ENCODE measurements around the gene PPP1CA.

GRCh38 chr11:67416416-67417335 lies 15.0 kb upstream of the PPP1CA start:
- TF ChIP-seq CTCF (IDR thresholded peaks at IDR 0.05; ENCODE audit: low read depth, low read length, missing input control) (no peak), EGR1 (IDR thresholded peaks at IDR 0.05; ENCODE audit: low read depth in 2 of 2) (no peak), REST (IDR thresholded peaks at IDR 0.05) (no peak), GABPA (IDR thresholded peaks at IDR 0.05 in 1 of 2, conservative IDR thresholded peaks at IDR 0.05 in 1 of 2) (no peak), RAD21 (IDR thresholded peaks at IDR 0.05) (no peak)

Measured in liver (tissue), 3 donors.